Parathyroid adenoma (tissue), 2 donors: ENCODE measurements around the gene MYBPH.

Experiments used
- H2AFZ ChIP-seq: fragments of 300-600 bp; sonication (generic); one replicate; pipeline ENCODE4 v1.7.0; 2017; ENCODE audit warnings: antibody characterized with exemption, mild to moderate bottlenecking
- H3K27ac ChIP-seq: fragments of 300-600 bp; sonication (generic); one replicate; pipeline ENCODE4 v1.7.0; 2017
- H3K27me3 ChIP-seq: fragments of 300-600 bp; sonication (generic); one replicate; pipeline ENCODE4 v1.7.0; 2017; ENCODE audit warnings: low read length; ENCODE audit not compliant: control insufficient read depth, insufficient read depth
- H3K36me3 ChIP-seq: fragments of 300-600 bp; sonication (generic); one replicate; pipeline ENCODE4 v1.7.0; 2017; ENCODE audit warnings: low read length; ENCODE audit not compliant: control insufficient read depth, insufficient read depth
- H3K4me1 ChIP-seq: fragments of 300-600 bp; sonication (generic); one replicate; pipeline ENCODE4 v1.7.0; 2017; ENCODE audit warnings: control low read depth
- H3K4me2 ChIP-seq: fragments of 300-600 bp; sonication (generic); one replicate; pipeline ENCODE4 v1.7.0; 2017; ENCODE audit warnings: low read length
- H3K4me3 ChIP-seq: fragments of 300-600 bp; sonication (generic); one replicate; pipeline ENCODE4 v1.7.0; 2017; ENCODE audit warnings: low read depth, low read length
- H3K79me2 ChIP-seq: fragments of 300-600 bp; sonication (generic); one replicate; pipeline ENCODE4 v1.7.0; 2017; ENCODE audit warnings: control low read depth
- H3K9ac ChIP-seq: fragments of 300-600 bp; sonication (generic); one replicate; pipeline ENCODE4 v1.7.0; 2017; ENCODE audit warnings: mild to moderate bottlenecking
- H3K9me3 ChIP-seq: fragments of 300-600 bp; sonication (generic); one replicate; pipeline ENCODE4 v1.7.0; 2017; ENCODE audit warnings: low read length; ENCODE audit not compliant: control insufficient read depth
- TF ChIP-seq, protein P1 (sequence below): fragments of 300-600 bp; sonication (generic); IDR thresholded peaks from one replicate; pipeline ENCODE4 v1.7.0; 2017; ENCODE audit warnings: antibody characterized with exemption, mild to moderate bottlenecking
- donor health status: primary hyperparathyroidism.

The MYBPH gene

DNA sequence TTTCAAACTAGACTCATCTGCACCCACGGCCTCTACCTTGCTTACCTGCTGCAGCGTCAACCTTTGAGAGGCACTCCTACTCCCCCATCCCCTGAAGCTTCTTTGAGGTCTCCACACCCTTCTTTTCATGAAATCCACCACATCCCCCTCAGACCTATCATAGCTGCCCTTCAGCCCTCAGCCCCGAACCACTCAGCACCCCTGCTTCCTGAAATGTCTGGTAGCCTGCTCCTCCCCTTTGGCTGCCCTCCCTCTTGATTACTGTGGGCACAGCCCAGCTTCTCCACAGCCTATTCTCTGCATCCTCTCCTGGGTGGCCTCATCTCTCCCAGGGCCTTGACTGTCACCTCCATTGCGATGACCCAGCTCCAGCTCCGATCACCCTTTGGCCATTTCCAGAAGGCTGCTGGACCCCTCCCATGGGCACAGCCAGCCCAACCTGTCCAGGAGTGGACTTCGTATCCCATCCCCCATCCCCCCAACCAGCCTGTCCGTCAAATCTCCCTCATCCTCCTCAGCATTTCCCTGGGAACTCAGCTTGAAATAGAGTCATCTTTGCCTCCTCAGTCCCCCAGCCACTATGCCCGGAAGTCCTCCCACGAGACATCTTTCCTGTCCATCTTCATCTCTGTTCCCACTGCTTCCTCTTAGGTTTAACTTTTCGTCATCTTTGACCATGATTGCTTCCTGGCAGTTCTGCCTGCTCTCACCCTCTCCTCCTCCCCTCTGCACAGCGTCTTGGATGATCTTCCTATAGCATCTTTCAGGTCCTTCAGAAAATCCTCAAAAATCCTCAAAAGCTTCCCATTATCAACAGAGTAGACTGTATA, 54.2 kb downstream of the MYBPH start:
- TF ChIP-seq, protein P1, sequence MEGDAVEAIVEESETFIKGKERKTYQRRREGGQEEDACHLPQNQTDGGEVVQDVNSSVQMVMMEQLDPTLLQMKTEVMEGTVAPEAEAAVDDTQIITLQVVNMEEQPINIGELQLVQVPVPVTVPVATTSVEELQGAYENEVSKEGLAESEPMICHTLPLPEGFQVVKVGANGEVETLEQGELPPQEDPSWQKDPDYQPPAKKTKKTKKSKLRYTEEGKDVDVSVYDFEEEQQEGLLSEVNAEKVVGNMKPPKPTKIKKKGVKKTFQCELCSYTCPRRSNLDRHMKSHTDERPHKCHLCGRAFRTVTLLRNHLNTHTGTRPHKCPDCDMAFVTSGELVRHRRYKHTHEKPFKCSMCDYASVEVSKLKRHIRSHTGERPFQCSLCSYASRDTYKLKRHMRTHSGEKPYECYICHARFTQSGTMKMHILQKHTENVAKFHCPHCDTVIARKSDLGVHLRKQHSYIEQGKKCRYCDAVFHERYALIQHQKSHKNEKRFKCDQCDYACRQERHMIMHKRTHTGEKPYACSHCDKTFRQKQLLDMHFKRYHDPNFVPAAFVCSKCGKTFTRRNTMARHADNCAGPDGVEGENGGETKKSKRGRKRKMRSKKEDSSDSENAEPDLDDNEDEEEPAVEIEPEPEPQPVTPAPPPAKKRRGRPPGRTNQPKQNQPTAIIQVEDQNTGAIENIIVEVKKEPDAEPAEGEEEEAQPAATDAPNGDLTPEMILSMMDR, result no peak

DNA sequence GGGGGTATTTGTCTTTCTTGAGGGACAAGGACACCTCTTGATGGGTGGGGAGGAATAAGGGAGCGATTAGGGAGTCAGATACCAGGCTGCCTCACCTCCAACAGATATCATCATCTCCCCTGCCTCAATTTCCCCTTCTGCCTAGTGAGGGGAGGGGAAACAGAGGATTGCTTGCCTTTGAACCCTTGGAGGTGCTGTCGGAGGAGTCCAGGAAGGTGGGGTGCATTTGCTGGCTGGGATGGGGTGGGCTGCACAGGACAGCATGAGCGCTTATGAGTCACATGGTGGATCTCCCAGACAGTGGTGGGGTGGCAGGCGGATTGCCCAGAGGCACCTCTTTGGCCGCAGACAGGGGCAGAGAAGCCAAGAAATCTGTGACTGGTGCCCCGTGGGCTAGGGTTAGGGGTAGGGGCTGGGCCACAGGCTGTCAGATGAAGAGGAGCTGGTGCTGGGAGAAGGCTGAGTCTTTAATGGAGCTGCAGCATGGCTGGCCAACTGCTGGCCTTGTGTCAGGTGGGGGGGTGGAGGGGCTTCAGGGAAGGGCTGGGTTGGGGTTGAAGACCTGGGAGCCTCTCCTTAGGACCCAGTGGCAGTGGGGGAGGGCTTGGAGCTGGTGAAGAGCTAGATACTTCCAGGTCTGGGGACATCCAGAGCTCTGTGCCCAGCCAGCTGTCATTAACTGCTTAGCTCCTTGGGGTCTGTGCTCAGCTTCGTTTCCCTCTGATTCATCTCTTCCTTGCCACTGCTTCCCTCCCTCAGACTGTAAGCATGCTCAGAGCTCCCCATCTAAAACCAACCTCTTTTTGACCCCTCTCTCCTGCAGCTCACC, 55.1 kb downstream of the MYBPH start:
- H3K79me2 ChIP-seq, result no peaks in the 10 kb centered on the region
- H3K4me2 ChIP-seq, result no peak overlapping the region
- peaks cover 3% of the 10 kb centered on the region for H3K27me3 ChIP-seq
- H3K27ac ChIP-seq, result no peak overlapping the region
- H3K9ac ChIP-seq, result no peak overlapping the region
- TF ChIP-seq, protein P1, result no peak
- H3K9me3 ChIP-seq, result no peaks in the 10 kb centered on the region
- H3K4me1 ChIP-seq, result no peaks in the 10 kb centered on the region
- H3K36me3 ChIP-seq, result no peaks in the 10 kb centered on the region
- no peak overlapping the region for H3K4me3 ChIP-seq
- H2AFZ ChIP-seq, result no peak overlapping the region

More for the DNA sequence above, 54.2 kb downstream of the MYBPH start:
- Histone ChIP-seq H3K36me3 (no peaks in the 10 kb centered on the region), H3K9ac (no peak overlapping the region), H3K27ac (no peak overlapping the region), H3K4me2 (no peak overlapping the region), H3K4me1 (peaks cover under 1% of the 10 kb centered on the region), H3K9me3 (no peaks in the 10 kb centered on the region), H3K79me2 (no peaks in the 10 kb centered on the region), H3K27me3 (peaks cover 3% of the 10 kb centered on the region), H2AFZ (no peak overlapping the region), H3K4me3 (no peak overlapping the region)
